ENCODE measurements around the gene STAMBPL1.
A peak's percentile ranks its signal among the peaks of the same experiment; 100 is the strongest.

STAMBPL1 gene

DNA sequence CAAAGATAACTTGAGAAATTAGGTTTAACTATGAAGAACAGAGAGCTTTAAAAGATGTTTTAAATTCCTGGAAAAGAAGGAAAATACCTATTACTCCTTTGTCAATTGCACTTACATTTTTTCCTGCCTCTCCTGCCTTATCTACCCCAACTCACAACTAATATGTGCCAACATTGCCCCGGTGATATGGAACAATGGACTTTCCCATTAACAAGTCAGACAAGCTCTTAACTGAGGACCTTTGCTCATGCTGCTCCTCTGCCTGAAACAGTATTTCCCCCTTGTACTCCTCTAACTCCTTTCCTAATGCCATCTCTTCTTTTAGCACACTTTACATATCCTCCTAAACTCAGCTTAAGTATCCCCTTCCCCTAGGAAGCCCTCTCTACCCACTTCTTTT lies 77.3 kb downstream of the STAMBPL1 start:
- DNase-seq, result no peak

DNA sequence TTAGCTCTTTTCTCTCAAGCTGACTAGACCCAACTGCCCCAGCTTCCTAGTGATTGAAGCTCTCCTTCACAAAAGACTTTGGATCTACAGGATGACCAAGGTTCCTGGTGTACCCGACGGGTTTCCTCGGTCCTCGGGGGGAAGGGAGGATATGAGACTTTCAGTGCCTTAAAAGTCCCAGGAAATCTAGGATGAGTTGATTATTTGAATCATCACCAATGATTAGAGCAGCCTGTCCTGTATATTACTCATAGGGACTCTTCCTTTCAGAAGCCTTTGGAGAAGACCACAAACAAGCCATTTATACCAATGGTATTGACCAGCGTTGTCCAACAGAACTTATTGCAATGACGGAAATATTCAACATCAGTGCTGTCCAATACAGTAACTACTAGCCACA lies 78.7 kb downstream of the STAMBPL1 start:
- no peak for DNase-seq

DNA sequence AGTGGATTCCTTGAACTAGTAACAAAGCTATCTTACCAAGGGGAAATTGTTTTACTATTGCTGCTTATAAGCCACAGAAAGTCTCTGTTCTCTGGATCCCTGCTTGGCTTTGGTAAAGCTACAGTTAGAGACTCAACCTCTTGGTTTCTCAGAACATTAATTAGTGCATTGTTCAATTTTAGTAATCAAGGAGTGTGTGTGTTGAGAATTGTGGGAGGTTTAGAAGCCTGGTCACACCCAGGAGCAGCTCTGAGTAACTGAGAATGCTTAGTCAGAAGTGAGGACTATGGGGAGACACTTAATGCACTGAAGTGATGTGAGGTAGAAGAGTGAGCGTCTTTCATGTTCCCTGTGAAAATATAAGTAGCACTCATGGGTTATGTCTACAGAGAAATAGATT lies 80.8 kb downstream of the STAMBPL1 start:
- DNase-seq, result no peak

DNA sequence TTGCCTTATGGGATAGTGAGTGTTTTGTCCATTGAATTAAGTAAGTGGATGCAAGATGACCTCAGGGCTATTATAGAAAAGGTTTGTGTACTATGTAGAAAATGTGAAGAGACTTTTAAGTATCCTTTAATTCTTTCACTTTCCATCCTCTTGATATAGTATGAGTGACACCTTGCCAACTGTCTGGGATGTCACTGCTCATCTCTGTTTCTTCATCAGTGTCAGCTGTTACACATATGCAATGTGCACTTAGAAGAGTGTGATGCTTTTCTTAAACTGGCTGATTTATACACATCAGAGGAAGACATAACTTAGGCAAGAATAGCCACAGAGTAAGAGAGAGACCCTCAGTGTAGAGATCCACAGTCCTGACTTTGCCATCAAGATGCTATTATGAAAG lies 81.2 kb downstream of the STAMBPL1 start:
- no peak for DNase-seq

DNA sequence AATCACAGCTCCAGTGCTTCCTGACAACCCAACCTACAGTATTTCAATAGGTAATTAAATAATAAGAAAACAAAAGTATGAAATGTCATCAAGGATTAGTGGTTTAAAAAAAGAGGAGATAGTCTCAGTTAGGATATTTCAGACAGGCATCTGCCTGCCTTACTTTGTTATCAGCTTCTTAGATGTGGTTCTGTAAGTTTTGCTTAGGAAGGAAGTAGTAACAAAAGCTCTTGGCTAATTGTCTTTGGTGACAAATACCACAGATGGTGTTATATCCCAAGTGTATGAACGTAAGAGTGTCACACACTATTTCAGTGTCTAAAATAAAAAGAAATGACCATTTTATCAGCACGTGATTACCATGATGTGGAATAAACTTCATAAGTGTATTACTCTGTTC lies 82.3 kb downstream of the STAMBPL1 start:
- DNase-seq, result no peak

DNA sequence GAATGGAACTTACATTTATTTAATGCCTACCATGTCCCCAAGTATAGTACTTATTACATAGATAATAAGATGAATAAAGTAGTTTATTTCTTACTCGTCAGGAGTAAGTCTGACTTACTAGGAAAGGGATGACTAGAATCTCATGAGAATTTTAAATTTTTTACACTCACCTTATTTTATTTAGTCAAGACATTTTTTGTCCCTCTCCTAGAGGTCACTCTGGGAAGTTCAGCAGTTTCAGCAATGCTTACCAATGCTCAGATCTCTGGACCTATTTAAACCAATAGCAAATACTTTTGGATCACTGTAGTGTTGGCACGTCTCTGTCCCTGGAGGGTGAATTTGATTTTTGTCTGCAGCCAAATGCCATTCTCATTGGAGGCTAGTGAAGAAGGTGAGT lies 83.3 kb downstream of the STAMBPL1 start:
- DNase-seq, result no peak

DNA sequence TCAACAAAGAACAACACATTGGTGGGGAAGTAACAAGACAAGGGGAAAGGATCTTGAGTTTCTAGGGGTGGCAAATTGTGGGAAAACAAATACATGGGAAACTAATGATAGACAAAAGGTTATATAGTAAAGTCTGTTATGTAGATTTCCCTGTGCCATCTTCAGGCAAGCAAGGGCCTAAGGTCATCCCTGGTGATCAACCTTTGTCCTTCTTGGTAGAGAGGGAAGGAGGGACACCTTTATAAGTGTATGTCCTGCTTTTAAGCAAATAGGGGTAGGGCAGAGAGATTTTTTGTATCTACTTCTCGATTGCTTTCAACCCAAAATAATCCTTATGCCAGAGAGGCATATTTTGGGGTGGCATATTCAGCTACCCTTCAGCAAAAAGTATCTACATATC lies 84.3 kb downstream of the STAMBPL1 start:
- no peak for DNase-seq

DNA sequence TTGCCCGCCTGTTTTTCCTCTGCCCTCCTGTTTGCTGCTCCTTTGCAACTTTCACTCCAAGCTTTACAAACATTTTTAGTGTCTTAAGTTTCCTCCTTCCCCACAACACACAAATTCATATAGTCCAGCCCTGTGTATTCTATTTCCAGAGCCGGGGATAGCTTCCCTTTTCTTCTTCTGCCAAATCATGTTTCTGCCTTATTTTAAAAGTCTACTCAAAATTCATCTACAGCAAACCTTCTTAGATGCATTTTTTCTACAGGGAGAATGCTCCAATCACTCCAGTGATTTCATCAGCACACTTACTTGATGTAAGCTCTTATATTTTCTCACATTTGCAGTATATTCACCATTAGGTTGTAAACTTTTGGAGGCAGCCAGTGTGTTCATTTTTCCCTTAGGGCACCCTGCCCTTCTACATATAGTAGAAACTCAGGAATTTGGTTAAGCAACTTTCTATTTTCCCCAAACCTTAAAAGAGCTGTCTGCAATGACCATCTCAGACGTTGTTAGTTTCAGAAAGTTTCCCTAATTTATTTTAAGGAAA lies 84.9 kb downstream of the STAMBPL1 start:
- DNase-seq, result no peak

DNA sequence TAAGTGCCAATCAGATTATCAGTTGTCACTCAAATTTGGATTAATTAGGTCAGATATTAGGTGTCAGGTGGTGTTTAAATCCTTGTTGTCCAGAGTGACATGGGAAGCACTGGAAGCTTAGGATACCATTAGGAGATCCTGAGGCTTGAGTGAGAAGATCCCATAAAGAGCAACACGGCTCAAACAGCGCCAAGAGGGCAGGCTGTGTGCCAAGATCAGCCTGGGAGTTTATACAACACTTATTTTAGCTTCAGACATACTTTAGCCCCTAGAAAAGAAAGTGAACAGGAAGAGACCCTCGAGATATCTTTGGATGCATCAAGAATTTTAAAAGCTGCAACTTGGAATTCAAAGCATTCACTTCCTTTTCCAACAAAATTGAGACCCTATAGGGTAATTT lies 86.8 kb downstream of the STAMBPL1 start:
- DNase-seq, result peak; percentile 47

DNA sequence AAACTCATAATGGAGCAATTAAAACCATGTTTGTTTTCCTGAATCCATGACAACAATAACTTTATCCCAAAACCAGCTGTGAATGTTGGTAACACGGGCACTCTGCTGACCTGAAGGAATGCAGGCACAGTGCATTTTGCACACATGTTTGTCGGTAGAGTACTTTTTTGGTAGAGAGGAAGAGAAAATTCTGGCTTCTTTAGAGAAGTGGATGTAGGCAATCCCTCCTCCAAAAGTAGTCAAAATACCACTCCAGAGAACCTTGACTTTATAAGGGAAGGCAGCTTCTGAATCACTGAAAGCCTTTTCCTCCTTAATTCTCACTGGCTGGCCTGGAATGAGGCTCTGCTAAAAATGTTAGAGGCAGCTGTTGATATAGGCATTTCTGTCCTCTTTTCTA lies 88.3 kb downstream of the STAMBPL1 start:
- no peak for DNase-seq

DNA sequence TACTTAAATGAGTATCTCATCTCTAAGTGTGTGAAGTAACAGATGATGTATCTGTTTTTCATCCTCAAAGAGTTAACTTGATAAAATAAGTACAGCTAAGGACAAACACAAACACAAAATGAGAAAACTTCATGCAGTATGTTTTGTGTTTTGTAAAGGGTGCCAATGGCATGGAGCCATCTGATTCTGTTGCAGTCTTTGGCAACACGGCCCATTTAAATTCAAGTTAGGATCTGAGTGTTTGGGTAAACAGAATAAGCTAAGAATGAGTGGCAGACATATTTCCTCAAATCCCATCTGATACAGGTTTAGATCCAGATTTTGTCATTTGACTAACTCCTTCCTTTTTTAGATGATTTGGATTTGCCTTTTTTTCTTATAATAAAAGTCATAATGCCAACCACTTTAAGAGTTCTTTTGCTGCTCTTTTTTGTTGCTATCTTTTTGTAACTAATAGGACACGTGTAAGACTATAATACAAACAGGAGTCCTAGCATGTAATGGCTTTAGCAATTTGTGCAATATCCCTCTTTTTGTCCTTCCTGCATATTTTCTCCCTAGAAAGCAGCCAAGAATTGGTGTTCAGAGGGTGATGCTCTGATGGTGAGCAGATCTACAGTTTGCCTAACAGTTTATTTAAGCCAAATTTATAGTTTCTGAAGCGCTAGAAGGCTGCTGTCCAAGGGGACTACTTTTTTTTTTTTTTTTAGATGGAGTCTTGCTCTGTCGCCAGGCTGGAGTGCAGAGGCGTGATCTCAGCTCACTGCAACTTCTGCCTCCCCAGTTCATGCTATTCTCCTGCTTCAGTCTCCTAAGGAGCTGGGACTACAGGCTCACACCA lies 91.4 kb downstream of the STAMBPL1 start:
- no peak for DNase-seq
